Measurements from ENCODE around the gene PLCH1.

The PLCH1 gene

GRCh38 chr3:155535098-155535497, 209.8 kb downstream of the PLCH1 start:
- H3K27ac ChIP-seq = no peak overlapping the region
- TF ChIP-seq CTCF (conservative IDR thresholded peaks at IDR 0.05) (no peak), ZFX (IDR thresholded peaks at IDR 0.05) (no peak)

GRCh38 chr3:155528579-155528978, 216.3 kb downstream of the PLCH1 start:
- no peak overlapping the region for H3K27ac ChIP-seq
- TF ChIP-seq ZFX (IDR thresholded peaks at IDR 0.05) (no peak), CTCF (conservative IDR thresholded peaks at IDR 0.05) (no peak)

GRCh38 chr3:155525324-155525833, 219.5 kb downstream of the PLCH1 start:
- no peak for TF ChIP-seq ZFX (IDR thresholded peaks at IDR 0.05)
- TF ChIP-seq CTCF (conservative IDR thresholded peaks at IDR 0.05) = no peak
- H3K27ac ChIP-seq = no peak overlapping the region

- H3K27ac ChIP-seq = no peak overlapping the region
- TF ChIP-seq ZFX (IDR thresholded peaks at IDR 0.05) (no peak), CTCF (conservative IDR thresholded peaks at IDR 0.05) (no peak)
These were observed 224.4 kb downstream of the PLCH1 start for GRCh38 chr3:155520463-155520862.

- TF ChIP-seq CTCF (conservative IDR thresholded peaks at IDR 0.05) = no peak
- no peak overlapping the region for H3K27ac ChIP-seq
These were observed 225.8 kb downstream of the PLCH1 start for GRCh38 chr3:155519078-155519477.

- no peak for TF ChIP-seq ZFX (IDR thresholded peaks at IDR 0.05)
- no peak for TF ChIP-seq CTCF (conservative IDR thresholded peaks at IDR 0.05)
- no peak overlapping the region for H3K27ac ChIP-seq
These were observed 227.0 kb downstream of the PLCH1 start for GRCh38 chr3:155517903-155518302.

- H3K27ac ChIP-seq = no peak overlapping the region
- no peak for TF ChIP-seq ZFX (IDR thresholded peaks at IDR 0.05)
- no peak for TF ChIP-seq CTCF (conservative IDR thresholded peaks at IDR 0.05)
These were observed 228.4 kb downstream of the PLCH1 start for GRCh38 chr3:155516439-155516838.

Data from C4-2B (cell line).